SK-N-MC (cell line): ENCODE data around the gene GBA3.

Experiments used
- EZH2 ChIP-seq: fragments of 200-600 bp; sonication (generic); IDR thresholded peaks from one replicate; pipeline ENCODE4 v1.6.1; 2017; ENCODE audit warnings: antibody characterized with exemption
- POLR2AphosphoS5 ChIP-seq: IDR thresholded peaks from 2 replicates; pipeline ENCODE4 v1.6.1; 2012; ENCODE audit warnings: mild to moderate bottlenecking, low read depth, low read length, borderline replicate concordance

DNA sequence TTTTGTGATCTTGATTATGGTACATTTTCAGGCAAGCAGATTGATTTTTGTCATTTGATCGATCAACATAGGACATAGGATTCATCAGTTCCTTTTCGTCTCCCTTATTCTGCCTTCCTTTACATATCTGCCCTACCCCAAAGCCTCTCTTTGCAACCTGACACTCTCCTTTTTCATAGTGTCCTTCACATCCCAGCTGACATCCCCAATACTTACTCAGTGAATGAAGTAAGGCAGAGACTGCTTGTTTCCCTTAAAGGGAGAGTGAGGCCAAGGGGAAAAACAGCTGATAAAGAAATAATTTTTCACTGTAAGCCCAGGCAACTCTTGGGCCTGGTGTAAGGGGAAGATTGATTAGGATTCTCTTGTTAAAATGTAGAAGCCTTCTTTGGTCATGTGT is 69.8 kb downstream of the GBA3 start:
- TF ChIP-seq EZH2: no peak
- TF ChIP-seq POLR2AphosphoS5: no peak
